GM12873 (cell line): Measurements from ENCODE around the gene SPEF2.

ENCODE experiments used
- TF ChIP-seq, protein P1 (sequence below): IDR thresholded peaks from 2 replicates; pipeline ENCODE4 v1.5.1; 2012; ENCODE audit warnings: low read depth, mild to moderate bottlenecking, moderate library complexity, low read length, control low read depth; ENCODE audit not compliant: insufficient read depth; ENCODE audit errors: missing control alignments

SPEF2 gene

DNA sequence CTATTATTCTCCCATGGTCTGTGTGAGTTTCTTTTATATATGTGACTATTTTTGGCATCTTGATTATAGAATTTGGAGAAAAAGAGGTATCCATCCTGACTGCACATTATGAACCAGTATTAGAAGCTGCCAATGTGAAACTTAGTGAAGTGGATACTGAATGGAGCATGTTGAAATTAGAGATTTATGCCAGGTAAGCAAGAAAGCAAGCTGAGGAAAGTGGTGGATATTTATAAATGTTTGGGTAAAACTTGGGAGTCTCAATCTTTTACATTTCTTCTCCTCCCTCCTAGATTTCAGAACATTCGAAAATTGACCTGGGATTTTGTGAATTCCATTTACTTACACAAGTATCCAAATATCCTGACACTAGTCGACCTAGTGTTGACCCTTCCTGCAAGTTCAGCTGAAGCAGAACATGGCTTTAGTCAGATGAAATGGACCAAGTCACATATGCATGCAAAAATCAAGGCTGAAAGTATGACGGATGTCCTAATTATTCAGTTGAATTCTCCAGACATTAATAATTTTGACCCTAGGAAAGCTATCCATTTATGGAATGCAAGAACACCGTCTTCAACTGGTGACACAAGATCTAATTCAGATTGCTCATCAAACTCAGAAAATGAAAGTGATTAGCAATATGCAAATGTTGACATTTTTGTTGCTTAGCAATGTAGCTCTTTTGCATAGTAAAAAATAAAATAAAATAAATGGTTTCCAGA is 172.2 kb downstream of the SPEF2 start:
- TF ChIP-seq, protein P1, sequence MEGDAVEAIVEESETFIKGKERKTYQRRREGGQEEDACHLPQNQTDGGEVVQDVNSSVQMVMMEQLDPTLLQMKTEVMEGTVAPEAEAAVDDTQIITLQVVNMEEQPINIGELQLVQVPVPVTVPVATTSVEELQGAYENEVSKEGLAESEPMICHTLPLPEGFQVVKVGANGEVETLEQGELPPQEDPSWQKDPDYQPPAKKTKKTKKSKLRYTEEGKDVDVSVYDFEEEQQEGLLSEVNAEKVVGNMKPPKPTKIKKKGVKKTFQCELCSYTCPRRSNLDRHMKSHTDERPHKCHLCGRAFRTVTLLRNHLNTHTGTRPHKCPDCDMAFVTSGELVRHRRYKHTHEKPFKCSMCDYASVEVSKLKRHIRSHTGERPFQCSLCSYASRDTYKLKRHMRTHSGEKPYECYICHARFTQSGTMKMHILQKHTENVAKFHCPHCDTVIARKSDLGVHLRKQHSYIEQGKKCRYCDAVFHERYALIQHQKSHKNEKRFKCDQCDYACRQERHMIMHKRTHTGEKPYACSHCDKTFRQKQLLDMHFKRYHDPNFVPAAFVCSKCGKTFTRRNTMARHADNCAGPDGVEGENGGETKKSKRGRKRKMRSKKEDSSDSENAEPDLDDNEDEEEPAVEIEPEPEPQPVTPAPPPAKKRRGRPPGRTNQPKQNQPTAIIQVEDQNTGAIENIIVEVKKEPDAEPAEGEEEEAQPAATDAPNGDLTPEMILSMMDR = no peak

DNA sequence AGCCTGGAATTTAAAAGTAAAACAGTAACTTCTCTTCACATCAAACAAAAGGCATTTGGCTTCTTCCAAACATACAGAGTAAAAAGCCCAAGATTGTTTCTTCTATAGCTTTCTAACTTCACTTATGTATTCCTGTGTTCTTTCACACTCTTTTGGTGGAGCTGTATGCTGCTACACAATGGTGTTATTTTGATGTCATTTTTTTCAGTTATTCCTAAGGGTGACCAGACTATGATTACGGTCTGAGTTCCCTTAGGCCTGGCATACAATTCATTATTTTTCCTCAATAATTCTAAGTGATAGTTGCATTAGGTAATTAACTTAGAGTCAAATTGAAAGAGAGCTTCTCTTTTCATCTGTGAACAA is 172.8 kb downstream of the SPEF2 start:
- TF ChIP-seq, protein P1 = no peak

DNA sequence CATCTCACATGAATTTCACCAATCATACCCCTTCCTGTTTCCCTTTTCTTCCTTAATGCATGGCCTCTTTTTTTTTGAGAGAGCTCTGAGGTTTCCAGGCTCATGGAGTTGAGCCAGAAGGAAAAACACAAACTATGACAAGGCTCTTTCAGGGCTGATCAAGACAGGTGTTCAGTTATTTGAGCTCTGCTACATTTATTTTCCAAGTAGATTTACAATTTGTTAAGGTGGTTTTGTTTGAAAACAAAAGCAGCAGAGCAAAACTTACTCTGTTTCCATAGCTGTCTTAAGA is 176.6 kb downstream of the SPEF2 start:
- TF ChIP-seq, protein P1 = no peak

DNA sequence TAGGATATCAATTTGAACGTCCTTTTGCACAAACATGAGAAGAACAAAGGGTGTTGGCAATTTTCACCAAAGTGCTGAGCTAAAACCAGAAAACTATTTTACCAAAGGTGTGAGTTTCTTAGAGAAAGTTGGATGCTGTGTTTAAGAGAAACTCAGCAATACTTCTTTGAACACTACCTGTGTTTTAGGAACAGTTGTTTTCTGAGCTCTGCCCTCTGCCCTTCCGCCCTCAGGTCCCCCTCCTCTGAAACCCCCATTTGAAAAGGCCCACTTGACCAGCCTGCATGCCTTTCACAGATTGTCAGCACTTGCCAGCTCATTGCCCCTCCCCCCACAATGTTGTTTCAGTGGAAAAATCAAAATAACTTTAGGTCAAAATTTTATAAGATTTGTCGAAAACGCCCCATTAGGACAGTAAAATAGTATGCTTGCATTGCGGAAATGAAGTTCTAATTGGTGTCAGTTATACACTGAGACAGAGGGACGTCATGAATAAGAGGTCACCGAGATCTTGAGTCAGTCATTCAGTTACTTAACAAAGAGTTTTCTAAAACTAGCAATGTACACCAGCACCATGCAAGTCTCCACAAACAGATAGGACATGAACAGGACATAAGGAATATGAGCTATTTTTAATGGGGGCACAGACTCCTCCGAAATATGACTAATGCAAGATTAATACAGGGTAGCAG is 177.2 kb downstream of the SPEF2 start:
- TF ChIP-seq, protein P1 = no peak

DNA sequence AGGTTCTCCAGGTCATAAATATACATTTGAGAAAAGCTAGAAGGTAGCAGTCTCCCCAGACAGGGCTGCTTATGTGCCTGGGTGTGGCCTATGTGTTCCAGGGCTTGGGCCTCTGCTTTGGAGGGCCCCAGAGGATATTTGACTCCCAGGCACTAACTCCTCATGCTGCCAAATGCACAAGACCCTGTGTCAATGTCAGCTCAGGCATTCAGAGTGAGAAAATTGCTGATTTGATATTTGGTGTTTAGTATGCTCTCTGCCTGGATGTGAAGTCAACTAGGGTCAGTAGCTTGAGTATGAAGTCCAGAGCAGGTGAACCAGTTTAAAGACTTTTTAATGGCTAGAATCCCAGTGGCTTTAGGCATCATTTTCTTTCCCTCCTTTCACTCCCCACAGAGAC is 181.5 kb downstream of the SPEF2 start:
- TF ChIP-seq, protein P1 = no peak

DNA sequence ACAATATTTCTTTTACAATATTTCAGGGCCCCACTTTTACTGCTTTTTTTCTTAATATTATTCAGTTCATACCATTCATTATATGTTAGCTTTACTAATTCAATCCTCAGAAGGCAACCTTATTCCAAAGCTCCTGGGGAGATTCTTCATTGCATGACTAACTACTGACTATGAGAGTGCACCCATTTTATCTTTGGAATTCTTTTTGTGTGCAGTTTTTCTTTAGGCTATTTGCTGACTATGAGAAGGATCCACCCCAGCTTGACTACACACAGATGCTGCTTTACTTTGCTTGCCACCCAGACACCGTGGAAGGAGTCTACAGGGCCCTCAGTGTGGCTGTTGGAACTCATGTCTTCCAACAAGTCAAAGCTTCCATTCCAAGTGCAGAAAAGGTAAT is 182.1 kb downstream of the SPEF2 start:
- TF ChIP-seq, protein P1 = no peak

DNA sequence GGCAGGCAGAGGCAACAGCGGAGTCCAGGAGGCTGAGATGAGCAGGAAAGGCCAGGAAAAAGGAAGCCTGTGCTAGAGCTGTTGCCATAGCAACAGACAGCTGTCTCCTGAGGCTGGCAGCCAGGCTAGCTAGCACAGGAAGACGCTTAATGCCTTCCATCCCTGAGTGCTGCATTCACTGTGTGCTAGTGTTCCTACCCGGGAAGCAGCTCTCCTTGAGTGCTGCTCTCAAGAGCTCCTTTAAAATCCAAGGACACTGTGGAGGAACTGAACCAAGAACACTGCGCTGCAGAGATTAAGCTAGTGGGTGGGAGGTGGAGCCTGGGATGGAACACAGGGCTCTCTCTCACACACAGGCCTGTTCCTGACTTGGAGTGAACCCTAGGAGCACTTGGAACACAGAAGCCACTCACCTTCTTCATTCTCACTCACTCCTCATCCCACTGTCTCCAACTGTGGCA is 185.6 kb downstream of the SPEF2 start:
- TF ChIP-seq, protein P1 = no peak
